GM19438 (cell line): ENCODE results near the gene MELTF.

Experiments
- ATAC-seq: cut with Tn5 transposase; IDR thresholded peaks from one replicate; pipeline ENCODE4 v1.9.1; 2021; ENCODE audit warnings: low read depth; ENCODE audit not compliant: unreplicated experiment

Gene MELTF

GRCh38 chr3:197010556-197011351 lies 18.9 kb downstream of the MELTF start:
- ATAC-seq, result no peak

DNA sequence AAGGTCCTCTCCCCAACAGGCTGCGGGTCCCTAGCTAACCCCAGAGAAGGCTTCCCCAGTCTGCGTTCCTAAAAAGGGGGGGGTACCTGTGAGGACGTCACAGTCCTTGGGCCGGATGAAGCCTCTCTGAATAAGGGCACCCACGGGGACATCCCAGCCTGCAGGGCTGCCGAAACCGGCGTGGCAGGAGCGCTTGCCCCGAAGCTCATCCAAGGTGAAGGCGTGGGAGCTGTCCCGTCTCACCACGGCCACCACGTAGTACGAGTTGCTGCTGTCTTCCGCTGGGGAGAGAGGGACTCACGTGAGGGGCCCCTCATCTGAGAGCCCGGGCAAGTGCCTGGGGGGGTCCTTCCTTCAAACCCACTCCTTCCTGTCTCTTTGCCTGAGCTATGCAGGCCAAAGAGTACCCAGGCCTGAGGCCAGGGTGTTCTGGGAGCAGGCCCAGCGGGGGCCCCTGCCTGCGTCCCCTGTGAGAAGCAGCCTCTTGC lies 20.0 kb downstream of the MELTF start:
- ATAC-seq, result no peak

GRCh38 chr3:197008436-197009209 lies 21.0 kb downstream of the MELTF start:
- no peak for ATAC-seq

GRCh38 chr3:197007953-197008352 lies 21.7 kb downstream of the MELTF start:
- ATAC-seq, result no peak

GRCh38 chr3:197007296-197007940 lies 22.2 kb downstream of the MELTF start:
- no peak for ATAC-seq

- ATAC-seq, result no peak
Measured at GRCh38 chr3:197006860-197007259, 22.8 kb downstream of the MELTF start.

DNA sequence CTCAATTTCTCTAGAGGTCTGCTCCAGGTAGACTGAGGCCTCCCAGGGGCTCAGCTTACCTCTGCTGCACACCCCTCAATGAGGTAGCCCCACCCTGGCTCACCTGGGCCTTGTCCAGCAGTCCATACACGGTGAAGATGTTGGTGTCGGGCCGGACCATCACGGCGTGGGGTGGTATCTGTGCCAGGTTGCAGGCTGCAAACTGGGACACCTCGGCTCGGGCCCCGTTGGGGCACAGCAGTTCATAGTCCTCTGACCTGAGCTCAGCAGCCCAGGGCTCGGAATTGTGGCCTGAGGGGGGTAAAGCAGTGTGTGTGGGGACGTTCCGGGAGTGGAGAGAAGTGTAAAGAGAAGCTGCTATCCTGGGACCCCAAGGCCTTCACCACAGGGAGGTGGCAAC lies 23.2 kb downstream of the MELTF start:
- ATAC-seq, result no peak

GRCh38 chr3:197003461-197004385 lies 25.9 kb downstream of the MELTF start:
- peak; percentile 16 for ATAC-seq

DNA sequence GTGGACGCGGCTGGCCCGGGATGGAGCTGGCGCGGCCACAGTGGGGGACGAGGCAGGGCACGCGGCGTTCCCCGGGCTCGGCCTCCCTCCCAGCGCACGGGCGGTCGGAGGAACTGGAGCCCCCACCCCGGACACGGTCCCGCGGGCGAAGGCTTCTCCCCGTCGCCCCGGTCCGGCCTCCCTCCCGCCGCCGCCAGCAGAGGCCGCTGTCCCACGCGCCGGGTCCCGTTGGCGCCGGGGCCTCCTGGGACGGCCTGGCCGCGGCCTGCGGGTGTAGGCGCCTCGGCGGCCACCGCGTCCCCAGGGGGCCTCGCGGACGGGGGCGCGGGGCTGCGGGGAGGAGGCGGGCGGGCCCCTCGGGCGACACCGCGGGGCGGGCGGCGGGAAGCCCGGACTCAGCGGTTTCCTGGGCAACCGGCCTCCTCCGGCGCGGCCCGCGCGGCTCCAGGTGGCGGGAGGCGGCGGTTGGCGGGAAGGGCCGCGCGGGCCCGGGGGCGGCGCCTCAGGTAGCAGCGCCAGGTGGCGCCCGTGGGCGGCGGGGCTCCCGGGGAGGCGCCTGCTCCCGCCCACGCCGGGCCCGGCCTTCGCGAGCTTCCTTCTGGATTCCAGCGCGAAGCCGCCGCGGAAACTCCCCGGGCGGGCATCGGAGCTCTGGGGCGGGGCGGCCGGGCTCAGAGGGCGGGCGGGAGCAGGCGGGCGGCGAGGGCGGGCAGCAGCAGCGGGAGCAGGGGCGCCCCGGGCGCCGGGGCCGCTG lies 26.7 kb downstream of the MELTF start:
- peak; percentile 74 for ATAC-seq

GRCh38 chr3:197001972-197002700 lies 27.5 kb downstream of the MELTF start:
- ATAC-seq, result peak; percentile 17

DNA sequence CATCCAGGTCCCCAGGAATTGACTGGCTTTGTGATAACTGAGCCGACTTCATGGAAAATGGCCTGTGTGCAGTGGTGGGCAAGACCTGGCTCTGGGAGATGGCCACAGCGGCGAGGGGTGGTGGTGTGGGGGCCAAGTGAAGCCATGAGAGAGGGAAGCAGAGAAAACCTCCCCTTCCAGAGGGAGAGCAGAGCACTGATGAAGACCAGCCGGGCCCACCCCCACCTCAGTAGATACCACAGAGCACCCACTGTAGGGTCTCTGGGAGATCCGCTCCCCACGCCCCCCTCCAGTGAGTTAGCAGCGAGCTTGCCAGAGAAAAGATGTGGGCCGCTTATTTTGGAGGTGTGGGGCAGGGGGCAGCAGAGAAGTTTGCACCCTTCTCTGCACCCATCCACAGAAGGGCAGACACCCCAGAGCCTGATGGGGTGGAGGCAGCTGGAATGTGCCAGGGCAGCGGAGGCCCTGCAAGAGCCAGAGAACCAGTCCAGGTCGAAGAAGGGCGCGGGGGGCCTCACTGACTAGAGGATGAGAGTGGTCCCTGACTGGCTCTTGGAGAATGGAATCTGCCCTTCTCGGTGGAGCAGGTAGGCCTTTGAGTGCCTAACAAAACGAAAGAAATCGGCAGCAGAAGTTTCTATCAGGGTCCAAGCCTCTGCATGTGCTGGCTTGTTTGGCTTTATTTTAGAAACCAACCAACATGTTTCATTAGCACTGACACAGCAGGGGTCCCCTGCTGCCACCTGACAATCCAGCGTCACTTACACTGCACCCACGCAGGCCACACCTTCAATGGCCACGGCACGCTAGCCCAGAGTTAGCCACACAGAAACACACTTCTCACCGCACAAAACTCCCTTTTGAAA lies 28.3 kb downstream of the MELTF start:
- no peak for ATAC-seq

DNA sequence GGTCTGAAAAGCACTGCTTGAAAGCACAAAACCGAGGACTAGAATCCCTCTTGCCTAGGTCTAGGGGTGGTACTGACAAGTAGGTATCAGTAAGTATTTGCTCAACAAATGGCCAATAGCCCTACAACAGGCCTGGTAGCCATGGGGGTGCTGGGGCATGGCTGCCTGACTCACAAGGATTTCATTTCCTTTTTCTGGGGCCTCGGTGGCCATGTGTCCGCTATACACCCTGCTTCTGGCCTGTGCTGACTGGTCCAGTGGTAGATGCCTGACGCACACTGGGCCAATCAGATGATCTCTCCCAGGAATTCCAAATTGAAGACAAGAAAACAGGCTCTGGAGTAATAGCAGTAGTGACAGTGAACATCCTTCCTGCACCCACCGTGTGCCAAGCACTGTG lies 29.4 kb downstream of the MELTF start:
- no peak for ATAC-seq

DNA sequence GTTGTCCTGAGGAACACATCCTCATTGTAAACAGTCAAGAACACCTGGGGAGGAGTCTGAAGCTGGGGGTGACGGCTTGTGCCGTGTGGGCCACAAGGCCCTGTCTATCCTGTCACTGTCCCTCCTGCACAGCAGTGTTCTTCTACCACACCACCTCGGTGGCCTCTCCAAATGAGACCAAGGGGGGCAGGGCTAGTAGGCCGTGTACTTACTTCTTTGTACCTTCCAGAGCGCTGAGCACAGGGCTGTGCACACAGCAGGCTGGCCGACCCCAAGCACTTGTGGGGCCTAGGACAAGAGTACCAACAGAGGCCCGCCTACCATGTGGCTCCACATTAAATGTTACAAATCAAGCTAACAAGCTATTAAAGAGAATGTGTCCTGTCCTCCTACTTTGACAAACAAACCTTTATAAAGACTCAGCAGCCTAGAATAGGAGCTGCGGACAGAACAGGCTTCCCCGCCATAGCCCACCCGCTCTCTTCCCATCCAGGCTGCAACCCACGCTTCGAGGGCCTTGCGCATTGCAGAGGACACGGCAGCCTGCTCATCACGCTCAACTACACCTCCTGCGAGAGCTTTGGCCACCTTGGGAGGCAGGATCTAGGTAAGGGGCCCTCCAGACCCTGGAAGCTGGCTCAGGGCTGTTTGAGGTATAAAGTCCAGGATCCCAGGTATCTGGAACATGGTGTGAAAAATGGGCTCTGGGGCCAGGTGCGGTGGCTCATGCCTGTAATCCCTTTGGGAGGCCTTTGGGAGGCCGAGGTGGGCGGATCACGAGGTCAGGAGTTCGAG lies 30.5 kb downstream of the MELTF start:
- no peak for ATAC-seq

- no peak for ATAC-seq
Measured at GRCh38 chr3:196997311-196997710, 32.3 kb downstream of the MELTF start.

- ATAC-seq, result no peak
Measured at GRCh38 chr3:196996454-196997265, 33.0 kb downstream of the MELTF start.

- ATAC-seq, result no peak
Measured at GRCh38 chr3:196995646-196996355, 33.8 kb downstream of the MELTF start.
